OCI-LY1 (cell line): ENCODE measurements around the gene NEK5.

Source experiments
- H2AFZ ChIP-seq: fragments of 200-600 bp; sonication (generic), shearing (Covaris generic); 2 replicates; pipeline ENCODE4 v1.6.0; 2014; ENCODE audit warnings: antibody characterized with exemption, mild to moderate bottlenecking, low read length
- H3F3A ChIP-seq: fragments of 200-600 bp; sonication (generic), shearing (Covaris generic); 2 replicates; pipeline ENCODE4 v1.6.0; 2014; ENCODE audit warnings: mild to moderate bottlenecking, antibody characterized with exemption, low read length, moderate library complexity; ENCODE audit not compliant: insufficient read depth
- H3K27ac ChIP-seq: fragments of 200-600 bp; sonication (generic); 2 replicates; pipeline ENCODE4 v1.5.1; 2014; ENCODE audit warnings: low read length, mixed run types, mild to moderate bottlenecking, low read depth; ENCODE audit not compliant: poor library complexity, severe bottlenecking
- H3K27me3 ChIP-seq: fragments of 200-600 bp; sonication (generic); 2 replicates; pipeline ENCODE4 v1.6.0; 2014; ENCODE audit warnings: antibody characterized with exemption, mild to moderate bottlenecking, low read length, moderate library complexity; ENCODE audit not compliant: insufficient read depth
- H3K36me3 ChIP-seq: fragments of 200-600 bp; sonication (generic); 2 replicates; pipeline ENCODE4 v1.6.1; 2014; ENCODE audit warnings: mild to moderate bottlenecking, antibody characterized with exemption, low read length, moderate library complexity, mixed read lengths; ENCODE audit not compliant: insufficient read depth
- H3K4me1 ChIP-seq: fragments of 200-600 bp; sonication (generic); 2 replicates; pipeline ENCODE4 v1.5.1; 2014; ENCODE audit warnings: mild to moderate bottlenecking, low read length, moderate library complexity; ENCODE audit not compliant: insufficient read depth, severe bottlenecking
- H3K4me2 ChIP-seq: fragments of 200-600 bp; sonication (generic), shearing (Covaris generic); 2 replicates; pipeline ENCODE4 v1.6.1; 2014; ENCODE audit warnings: low read length
- H3K4me3 ChIP-seq: fragments of 200-600 bp; sonication (generic); 2 replicates; pipeline ENCODE4 v1.5.1; 2014; ENCODE audit warnings: low read length, low read depth, mild to moderate bottlenecking, mixed read lengths; ENCODE audit not compliant: poor library complexity, severe bottlenecking
- H3K79me2 ChIP-seq: fragments of 200-600 bp; shearing (Covaris generic); 2 replicates; pipeline ENCODE4 v1.6.1; 2016; ENCODE audit warnings: mixed run types, low read length, mixed read lengths; ENCODE audit not compliant: insufficient read depth
- H3K9ac ChIP-seq: fragments of 200-600 bp; sonication (generic), shearing (Covaris generic); 2 replicates; pipeline ENCODE4 v1.6.1; 2014; ENCODE audit warnings: mild to moderate bottlenecking, low read length, mixed read lengths
- H3K9me2 ChIP-seq: fragments of 200-600 bp; sonication (generic), shearing (Covaris generic); 2 replicates; pipeline ENCODE4 v1.6.1; 2014; ENCODE audit warnings: low read depth, mild to moderate bottlenecking, low read length, mixed read lengths
- H3K9me3 ChIP-seq: fragments of 200-600 bp; shearing (Covaris generic); 2 replicates; pipeline ENCODE4 v1.6.1; 2014; ENCODE audit warnings: low read length, mixed read lengths
- H4K20me1 ChIP-seq: fragments of 200-600 bp; sonication (generic), shearing (Covaris generic); 2 replicates; pipeline ENCODE4 v1.6.0; 2016; ENCODE audit warnings: mild to moderate bottlenecking, low read length; ENCODE audit not compliant: insufficient read depth
- CTCF ChIP-seq: fragments of 200-600 bp; sonication (generic), shearing (Covaris generic); IDR thresholded peaks from 2 replicates; pipeline ENCODE4 v1.5.1; 2017; ENCODE audit warnings: mild to moderate bottlenecking, antibody characterized with exemption, low read length, moderate library complexity, mixed read lengths
- EZH2 ChIP-seq: fragments of 200-600 bp; sonication (generic), shearing (Covaris generic); IDR thresholded peaks from 2 replicates; pipeline ENCODE4 v1.8.0; 2017; ENCODE audit warnings: borderline replicate concordance, mixed run types, mild to moderate bottlenecking, antibody characterized with exemption, low read length, moderate library complexity, mixed read lengths

Gene NEK5

DNA sequence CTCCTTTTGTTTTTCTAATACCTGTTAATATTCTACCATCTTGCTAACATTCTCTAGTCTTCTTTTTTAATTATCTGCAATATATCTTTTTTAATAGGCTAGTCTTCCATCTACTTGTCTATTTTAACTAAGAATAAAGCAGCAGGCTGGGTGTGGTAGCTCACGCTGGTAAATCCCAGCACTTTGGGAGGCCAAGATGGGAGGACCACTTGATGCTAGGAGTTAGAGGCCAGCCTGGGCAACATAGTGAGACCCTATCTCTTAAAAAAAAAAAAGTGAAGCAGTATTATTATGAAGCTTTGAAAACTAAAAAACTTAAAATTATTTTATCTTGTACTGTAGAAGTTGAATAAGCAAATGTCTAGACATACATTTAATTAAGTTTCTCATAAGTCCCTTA is 101.0 kb downstream of the NEK5 start:
- Histone ChIP-seq H2AFZ (no peak overlapping the region), H3K9me3 (no peaks in the 10 kb centered on the region), H3K36me3 (peaks cover 59% of the 10 kb centered on the region), H3K4me1 (no peaks in the 10 kb centered on the region), H4K20me1 (no peaks in the 10 kb centered on the region), H3K79me2 (no peaks in the 10 kb centered on the region), H3K9ac (no peak overlapping the region), H3K27me3 (no peaks in the 10 kb centered on the region), H3K9me2 (no peaks in the 10 kb centered on the region), H3F3A (no peaks in the 10 kb centered on the region), H3K27ac (no peak overlapping the region), H3K4me3 (no peak overlapping the region), H3K4me2 (no peak overlapping the region)
- no peak for TF ChIP-seq CTCF

DNA sequence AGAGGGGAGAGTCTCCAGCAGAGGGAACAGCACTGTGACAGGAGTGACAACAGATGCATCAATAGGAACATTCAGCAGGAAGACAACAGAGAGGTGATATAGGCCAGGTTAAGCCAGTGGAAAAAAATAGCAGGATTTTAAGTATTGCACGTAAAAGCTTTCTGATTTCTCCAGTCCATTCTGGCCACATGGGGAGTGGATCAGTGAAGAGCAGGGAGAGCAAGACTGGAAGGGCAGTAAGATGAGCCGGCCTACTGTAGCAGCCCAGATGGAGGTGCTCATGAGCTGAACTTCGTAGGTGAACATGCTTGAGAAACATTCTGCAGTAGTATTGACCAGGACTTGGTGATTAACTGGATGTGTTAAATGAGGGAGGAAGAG is 102.6 kb downstream of the NEK5 start:
- Histone ChIP-seq H3K9me3 (no peaks in the 10 kb centered on the region), H3K4me1 (no peaks in the 10 kb centered on the region), H2AFZ (no peak overlapping the region), H3K4me2 (no peak overlapping the region), H3K27me3 (no peaks in the 10 kb centered on the region), H3K79me2 (no peaks in the 10 kb centered on the region), H3K4me3 (no peak overlapping the region), H3F3A (no peaks in the 10 kb centered on the region), H3K27ac (no peak overlapping the region), H3K36me3 (peaks cover 59% of the 10 kb centered on the region), H3K9ac (no peak overlapping the region), H4K20me1 (no peaks in the 10 kb centered on the region), H3K9me2 (no peaks in the 10 kb centered on the region)
- TF ChIP-seq CTCF: no peak; the same call in 1 of the 2 replicates
- TF ChIP-seq EZH2: no peak

DNA sequence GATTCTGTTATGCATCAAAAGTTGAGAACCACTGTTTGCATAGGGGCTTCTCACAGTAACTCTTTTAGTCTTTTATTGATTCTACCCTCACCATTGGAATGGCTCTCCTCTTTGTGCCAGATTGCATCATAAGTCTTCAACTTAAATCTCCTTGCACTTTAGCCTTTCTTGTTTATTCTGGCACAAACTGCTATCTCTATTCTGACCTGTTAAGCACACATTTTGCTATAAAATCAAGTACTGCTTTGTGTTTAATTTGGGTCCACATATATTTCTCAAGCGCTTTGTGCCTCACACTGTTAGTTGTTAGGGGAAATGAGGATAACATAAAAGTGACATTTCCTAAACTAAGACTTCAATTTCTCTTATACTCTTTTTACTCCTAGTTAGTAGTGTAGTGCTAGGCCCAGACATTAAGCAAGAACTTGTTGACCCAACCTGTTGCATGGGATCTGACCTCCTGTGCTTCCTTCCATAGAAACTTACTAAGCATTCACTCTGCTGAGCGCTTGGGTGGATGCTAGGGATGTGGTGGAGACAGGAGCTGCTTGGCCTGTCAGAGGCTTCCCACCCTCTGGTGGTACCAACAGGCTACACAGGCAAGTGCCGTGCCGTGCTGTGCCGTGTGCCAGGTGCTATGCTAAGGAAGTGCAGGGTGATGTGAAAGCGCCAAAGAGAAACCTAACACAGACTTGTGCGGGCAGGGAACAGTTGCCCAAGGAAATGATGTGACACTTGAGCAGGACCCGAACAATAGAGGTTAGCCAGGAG is 103.2 kb downstream of the NEK5 start:
- Histone ChIP-seq H3F3A (no peaks in the 10 kb centered on the region), H3K36me3 (peaks cover 64% of the 10 kb centered on the region), H3K4me1 (no peaks in the 10 kb centered on the region), H3K9me3 (no peaks in the 10 kb centered on the region), H3K4me3 (no peak overlapping the region), H3K79me2 (no peaks in the 10 kb centered on the region), H3K4me2 (no peak overlapping the region), H4K20me1 (no peaks in the 10 kb centered on the region), H2AFZ (no peak overlapping the region), H3K9ac (no peak overlapping the region), H3K27me3 (no peaks in the 10 kb centered on the region), H3K9me2 (no peaks in the 10 kb centered on the region), H3K27ac (no peak overlapping the region)
- TF ChIP-seq CTCF (no peak), EZH2 (no peak)
